Breast epithelium (tissue), 3 donors: Measurements from ENCODE around the gene PER2.

Source experiments
- POLR2A ChIP-seq: fragments of 450-650 bp; IDR thresholded peaks from one replicate; pipeline ENCODE4 v1.6.1; 2016; ENCODE audit warnings: antibody characterized with exemption, mild to moderate bottlenecking, moderate library complexity
- POLR2AphosphoS5 ChIP-seq, 3 donors: sonication (generic); formaldehyde crosslinking; IDR thresholded peaks; one replicate each; pipeline ENCODE4 v1.6.1; 2017; ENCODE audit warnings: antibody characterized with exemption in 3 of 3

DNA sequence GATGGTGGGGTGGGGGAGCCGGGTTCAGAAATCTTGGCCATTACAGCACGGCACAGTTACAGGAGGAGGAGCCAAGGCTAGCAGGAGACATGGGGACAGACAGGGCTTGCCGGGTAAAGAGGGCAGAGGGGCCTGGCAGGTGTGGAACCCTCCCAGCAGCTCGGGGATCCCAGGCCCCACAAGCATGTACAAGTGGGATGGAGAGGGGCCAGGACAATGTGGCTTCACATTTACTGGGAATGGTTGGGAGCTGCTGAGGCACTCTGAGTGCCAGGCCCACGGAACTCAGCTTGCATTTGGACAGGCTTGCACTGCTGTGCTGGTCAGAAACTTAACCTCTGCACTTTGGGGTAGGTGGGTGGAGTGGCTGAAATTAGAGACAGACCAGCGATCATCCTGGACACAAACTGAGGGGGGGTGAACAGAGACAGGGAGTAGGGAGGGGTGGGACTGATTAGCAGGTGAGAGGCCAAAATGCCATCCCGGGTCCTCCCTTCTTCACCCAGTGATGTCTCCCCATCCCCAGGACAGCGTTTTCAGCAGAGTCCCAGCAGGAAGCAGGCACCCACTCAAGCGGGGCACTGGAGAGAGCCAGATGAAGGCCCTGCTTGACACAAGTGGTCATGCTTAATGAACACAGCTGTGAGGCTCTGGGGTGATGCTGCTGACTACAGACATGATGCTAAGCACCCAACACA lies 9.6 kb downstream of the PER2 start:
- TF ChIP-seq POLR2AphosphoS5 (IDR thresholded peaks at IDR 0.05), result no peak
- TF ChIP-seq POLR2A, result no peak
